Measurements from ENCODE around the gene TMEM141.

Gene TMEM141

DNA sequence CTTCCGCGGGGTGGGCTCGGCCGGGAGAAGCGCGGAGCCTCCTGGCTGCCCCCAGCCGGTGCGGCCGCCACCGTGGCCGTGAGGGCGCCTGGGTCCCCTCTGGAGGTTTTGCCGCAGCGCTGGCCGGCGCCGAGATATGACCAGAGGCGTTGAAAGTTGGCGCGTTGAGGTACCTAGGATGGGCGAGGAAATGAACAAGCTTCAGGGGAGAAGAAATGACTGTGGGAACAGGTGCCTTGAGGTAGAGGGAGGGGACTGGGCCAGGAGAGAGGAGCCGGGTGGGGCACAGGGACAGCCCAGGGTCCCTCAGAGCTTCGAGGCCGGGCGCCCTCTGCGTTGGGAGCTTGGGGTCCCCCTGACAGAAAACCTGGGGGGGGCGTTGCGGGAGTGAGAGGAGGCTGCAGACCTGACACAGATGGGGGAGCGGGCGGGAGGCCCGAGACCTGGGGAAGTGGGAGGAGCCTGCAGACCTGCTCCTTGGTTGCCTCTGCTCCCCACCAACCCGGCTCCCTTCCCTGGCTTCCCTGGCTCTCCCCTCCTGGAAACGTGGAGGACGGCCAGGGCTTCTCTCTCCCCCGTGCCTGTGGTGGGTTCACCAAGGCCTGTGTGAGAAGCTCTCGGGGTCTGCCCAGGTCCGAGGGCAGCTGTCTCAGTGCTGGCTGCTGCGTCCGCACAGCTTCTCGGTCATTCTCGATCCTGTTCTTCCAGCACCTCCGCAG is 30.8 kb downstream of the TMEM141 start:
- DNase-seq (ENCODE audit: insufficient read length, low spot score) (no peak), FAIRE-seq (no peak)
- no peak for TF ChIP-seq POLR2A (IDR thresholded peaks at IDR 0.05; ENCODE audit: low read depth, low read length)

DNA sequence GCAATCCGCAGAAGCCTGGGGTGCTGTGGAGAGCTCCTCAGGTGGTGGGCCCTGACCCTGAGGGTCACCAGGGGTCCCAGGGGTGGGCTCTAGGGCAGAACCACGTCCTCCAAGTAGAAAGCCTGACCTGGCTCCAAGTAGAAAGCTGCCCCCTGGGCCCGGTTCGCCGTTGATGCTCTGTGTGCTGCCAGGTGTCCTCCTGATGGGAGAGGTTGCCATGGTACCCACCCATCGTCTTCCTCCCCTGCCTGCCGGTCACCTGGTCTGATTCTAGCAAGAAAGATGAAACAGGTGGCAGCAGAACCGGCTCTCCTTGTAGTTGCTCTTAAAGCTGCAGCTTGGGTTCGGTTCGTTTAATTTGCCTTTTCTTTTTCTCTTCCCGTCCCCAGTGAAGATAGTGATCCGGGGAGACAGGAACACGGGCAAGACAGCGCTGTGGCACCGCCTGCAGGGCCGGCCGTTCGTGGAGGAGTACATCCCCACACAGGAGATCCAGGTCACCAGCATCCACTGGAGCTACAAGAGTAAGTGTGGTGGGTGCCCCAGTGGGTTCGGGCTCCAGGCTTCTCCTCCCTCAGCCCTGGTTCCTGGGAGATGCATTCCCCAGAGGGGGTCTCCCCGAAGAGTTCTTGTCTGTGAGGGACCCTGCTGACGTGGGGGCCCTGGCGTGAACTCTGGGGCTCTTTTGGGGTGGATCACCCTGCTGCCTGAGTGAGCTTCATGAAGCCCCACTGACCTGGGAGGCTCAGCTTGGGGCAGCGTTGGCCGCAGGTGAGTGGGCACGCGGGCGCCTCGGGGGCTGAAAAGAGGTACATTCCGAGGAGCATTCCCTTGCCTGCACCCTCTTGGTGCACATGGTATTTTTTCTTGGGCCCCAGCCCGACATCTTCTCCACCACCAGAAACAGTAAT is 32.2 kb downstream of the TMEM141 start:
- FAIRE-seq (no peak), DNase-seq (ENCODE audit: insufficient read length, low spot score) (no peak)
- TF ChIP-seq POLR2A (IDR thresholded peaks at IDR 0.05; ENCODE audit: low read depth, low read length) = no peak

DNA sequence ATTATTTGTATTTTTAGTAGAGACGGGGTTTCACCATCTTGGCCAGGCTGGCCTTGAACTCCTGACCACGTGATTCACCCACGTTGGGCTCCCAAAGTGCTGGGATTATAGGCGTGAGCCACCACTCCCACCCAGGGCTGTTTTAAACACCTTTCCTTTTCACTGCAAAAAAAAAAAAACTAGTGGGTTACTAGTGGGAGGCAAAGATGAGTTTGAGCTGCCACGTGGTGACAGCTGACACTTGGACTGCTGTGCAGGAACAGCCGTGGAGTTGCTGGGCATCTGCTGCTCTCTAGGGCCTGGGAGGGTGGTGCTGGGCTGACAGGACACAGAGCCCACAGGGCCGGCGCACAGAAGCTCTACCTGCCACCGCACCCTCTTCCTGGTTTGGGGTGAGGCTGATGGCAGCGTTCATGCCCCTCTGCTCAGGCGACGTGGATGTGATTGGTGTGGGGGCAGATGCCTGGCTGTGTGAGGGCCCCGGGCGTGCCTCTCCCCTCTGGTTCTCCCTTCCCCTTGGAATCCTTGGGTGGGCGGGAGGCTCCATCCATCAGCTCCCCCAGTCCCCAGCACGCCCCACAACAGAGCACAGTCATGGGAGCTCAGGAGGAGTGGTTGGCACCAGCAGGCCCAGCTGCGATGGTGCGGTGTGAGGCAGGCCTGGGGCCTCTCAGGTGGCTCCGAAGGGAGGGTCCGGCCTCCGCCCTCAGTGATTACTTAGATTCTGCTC is 33.5 kb downstream of the TMEM141 start:
- FAIRE-seq (no peak), DNase-seq (ENCODE audit: insufficient read length, low spot score) (no peak)
- TF ChIP-seq POLR2A (IDR thresholded peaks at IDR 0.05; ENCODE audit: low read depth, low read length) = no peak

DNA sequence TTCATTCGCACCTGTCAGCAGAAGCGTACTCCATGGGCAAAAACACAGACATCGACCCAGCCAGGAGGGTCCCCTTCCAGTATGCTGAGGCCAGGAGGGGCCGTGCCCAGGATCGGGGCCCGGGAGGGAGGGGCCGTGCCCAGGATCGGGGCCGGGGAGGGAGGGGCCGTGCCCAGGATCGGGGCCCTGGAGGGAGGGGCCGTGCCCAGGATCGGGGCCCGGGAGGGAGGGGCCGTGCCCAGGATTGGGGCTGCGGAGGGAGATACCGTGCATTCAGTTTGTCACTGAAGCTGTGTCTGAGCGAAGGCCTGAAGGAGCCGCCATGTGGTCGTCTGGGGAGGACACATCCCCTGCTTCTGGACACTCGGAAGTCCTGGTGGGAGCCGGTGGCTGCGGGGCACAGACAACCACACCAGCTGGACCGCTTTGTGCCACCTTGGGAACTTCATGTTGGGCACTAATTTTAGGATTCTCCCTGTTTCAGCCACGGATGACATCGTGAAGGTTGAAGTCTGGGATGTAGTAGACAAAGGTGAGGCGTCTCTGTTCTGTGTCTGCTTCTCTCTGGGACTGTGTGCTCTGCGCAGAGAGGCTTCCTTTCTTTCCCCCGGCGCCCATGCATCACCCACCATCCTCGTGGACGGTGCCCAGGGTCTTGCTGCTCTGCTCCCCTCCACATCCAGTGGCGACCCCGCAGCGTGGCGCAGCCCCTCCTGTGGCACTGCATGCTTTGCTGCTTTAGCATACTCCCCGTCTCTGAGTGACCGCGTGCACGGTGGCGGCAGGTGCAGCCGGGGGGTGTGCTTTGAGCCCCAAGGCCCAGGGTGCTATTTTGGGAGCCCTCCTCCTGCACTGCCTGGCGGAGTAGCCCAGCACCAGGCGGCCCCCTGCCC is 34.4 kb downstream of the TMEM141 start:
- no peak for TF ChIP-seq POLR2A (IDR thresholded peaks at IDR 0.05; ENCODE audit: low read depth, low read length)
- FAIRE-seq (no peak), DNase-seq (ENCODE audit: insufficient read length, low spot score) (no peak)

DNA sequence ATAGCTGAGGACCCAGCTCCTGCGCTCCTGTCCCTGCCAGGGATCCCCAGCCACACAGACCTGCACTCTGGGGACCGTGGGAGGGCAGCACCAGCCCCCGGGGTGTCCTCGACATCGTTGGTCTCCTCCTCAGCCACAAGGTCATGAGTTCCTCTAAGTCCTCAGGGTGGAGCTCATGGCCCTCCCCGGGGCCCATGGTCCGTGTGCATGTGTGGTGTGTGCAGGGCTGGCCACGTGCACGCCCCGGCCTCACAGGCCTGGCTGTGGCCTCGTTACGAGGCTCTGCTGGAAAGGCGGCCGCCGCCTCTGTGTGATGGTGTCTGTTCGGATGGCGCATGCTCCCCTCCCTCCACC is 35.0 kb downstream of the TMEM141 start:
- no peak for TF ChIP-seq POLR2A (IDR thresholded peaks at IDR 0.05; ENCODE audit: low read depth, low read length)
- no peak for FAIRE-seq
- no peak for DNase-seq (ENCODE audit: insufficient read length, low spot score)

DNA sequence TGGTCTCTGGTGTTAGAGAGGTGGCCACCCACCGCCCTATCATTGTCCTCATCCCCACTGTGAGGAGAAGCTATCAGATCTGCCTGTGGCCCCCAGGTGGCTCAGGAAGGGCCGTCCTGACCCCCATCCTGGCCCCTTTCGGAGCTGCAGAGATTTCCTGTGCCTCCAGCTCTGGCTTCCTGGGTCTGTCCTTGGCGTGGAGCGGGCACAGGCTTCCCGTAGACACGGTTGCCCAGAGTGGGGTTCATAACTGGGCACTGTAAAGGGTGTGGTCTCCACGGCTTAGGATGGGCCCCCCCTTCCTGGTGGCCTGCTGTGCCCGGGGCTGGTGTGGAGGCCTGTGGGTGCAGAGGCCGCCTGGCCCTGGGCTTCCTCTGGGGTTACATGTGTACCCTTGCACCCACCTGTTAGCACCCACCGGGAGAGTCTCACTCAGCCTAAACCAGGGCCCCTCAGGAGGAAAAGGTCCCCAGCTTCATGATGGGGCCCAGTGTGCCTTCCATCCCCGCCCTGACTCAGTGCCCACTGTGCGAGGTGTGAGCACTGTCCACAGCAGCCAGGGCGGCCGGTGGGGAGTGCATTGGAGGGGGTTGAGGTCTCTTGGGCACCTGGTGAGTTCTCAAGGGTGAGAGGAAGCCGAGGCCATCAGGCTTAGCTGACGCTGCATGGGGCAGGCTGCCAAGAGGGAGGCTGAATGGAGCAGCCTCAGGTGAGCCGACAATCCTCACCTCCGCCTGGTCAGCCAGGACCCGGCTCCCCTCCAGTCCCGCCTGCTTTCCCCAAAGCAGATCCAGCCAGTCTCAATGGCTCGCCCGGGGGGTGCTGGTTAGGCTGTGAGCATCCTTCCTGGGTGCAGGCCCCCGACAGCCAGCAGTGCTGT is 35.8 kb downstream of the TMEM141 start:
- TF ChIP-seq POLR2A (IDR thresholded peaks at IDR 0.05; ENCODE audit: low read depth, low read length) = no peak
- FAIRE-seq (no peak), DNase-seq (ENCODE audit: insufficient read length, low spot score) (no peak)

DNA sequence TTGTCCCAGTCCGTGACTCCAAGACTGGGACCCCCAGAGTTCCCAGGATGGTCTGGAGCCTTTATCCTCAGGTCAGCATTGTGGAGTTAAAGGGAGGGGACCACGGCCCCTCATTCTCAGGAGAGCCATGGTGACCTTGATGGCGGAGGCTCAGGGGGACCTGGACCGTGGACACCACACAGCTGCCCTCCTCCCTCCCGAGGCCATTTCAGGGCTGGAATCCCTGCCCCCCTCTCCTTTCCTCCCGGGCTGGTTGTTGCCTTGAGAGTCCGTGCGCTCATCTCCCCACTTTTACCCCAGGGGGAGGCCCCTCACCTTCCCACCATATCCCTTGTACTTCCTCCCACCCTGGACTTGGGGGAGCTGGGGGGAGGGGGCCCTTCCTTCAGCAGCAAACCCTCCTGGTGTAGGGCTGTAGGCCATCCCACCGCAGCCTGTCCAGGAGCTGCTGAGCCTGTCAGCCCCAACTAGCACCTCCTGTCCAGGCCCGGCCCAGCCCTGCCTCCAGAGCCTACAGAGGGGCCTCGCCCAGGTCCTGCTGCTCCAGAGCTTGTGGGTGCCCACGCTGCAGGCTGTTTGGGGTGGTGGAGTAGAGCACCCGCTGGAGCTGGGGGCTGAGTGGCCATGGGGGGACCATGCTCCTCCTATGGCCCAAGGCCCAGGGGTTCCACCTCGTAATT is 36.8 kb downstream of the TMEM141 start:
- no peak for TF ChIP-seq POLR2A (IDR thresholded peaks at IDR 0.05; ENCODE audit: low read depth, low read length)
- no peak for DNase-seq (ENCODE audit: insufficient read length, low spot score)
- FAIRE-seq = no peak

DNA sequence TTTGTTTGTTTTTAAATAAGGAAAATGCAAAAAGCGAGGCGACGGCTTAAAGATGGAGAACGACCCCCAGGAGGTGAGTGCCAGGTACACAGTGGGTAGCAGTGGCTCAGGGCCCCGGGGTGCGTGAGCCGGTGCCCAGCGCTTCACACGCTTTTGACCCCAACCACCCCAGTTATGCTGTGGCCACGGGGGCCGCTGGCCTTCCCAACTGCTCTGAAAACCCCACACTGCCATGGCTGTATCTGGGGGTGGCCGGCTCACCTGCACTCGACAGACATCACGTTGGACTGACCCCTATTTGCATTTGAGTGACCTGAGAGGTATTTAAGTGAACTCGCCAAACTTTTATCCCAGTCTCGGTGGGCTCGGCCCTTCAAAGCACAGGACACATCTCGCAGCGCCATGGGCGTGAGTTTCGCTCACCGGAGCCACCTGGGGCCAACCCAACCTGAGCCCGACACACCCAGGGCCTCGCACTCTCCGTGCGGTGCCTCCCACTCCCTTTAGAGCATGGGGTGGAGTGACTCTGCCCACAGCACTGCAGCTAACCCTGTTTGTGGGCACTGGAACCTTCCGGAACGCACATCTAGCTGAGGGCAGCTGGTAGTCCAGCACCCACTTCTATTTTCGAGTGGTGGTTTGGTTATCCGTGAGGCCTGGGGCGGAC is 37.5 kb downstream of the TMEM141 start:
- FAIRE-seq (no peak), DNase-seq (ENCODE audit: insufficient read length, low spot score) (no peak)
- TF ChIP-seq POLR2A (IDR thresholded peaks at IDR 0.05; ENCODE audit: low read depth, low read length) = no peak

DNA sequence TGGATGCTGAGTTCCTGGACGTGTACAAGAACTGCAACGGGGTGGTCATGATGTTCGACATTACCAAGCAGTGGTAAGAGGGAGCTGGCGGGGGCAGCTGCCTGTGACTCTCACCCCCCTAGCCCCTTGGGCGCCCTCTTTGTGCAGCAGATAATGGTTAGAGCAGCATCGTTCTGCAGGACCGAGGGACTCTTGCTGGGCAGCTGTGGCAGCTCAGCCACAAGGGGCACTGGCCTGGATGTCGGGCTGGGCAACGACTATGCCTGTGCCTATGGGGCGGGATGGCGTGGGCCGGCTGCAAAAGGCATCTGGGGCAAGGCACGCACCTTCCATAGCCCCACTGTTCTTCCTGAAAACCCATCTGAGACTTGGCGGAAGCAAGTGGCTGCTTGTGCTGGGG is 38.3 kb downstream of the TMEM141 start:
- DNase-seq (ENCODE audit: insufficient read length, low spot score) = no peak
- no peak for FAIRE-seq
- no peak for TF ChIP-seq POLR2A (IDR thresholded peaks at IDR 0.05; ENCODE audit: low read depth, low read length)

DNA sequence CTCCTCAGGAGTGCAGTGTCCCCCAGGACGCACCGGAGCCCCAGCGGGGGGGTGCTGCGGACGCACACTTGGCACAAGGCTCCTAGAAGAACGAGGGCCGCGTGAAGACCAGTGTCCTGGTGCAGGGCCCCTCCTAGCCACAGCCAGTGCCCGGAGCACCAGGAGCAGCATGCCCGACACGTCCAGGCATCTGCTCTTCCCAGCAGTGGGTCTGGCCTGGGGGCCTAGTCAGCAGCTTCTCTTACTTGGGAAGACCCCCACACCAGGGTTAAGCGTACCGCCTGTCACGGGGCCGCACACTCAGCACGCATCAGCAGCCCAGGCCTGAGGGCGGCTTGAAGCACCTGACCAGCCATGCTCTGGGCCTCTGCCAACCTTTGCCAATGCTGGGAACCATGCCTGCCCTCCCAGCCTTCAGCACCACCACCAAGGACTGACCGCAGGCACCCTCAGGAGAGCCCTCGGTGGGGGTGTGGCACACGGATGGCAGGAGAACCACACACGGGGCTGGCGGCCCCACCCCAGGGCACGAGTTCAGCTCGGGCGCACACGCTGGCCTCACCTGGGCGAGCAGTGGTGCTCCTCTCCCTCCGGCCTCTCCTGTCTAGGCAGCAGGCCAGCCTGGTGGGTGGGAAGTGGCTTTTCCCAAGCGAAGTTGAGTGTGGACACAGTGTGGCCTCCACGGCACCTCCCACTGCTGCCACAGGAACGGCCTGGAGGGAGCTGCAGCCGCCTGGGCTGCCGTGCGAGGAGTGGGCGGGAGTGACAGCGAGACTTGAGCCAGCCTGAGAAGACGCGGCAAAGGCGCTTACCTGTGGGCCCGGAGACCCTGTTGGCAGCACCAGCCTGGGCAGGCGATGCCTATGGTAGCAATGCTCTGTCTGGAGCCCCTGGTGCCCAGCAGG is 39.1 kb downstream of the TMEM141 start:
- no peak for TF ChIP-seq POLR2A (IDR thresholded peaks at IDR 0.05; ENCODE audit: low read depth, low read length)
- no peak for DNase-seq (ENCODE audit: insufficient read length, low spot score)
- FAIRE-seq = no peak

Measured in H54 (cell line).